ENCODE data around the gene STOX2. TPM values are rescaled to one million over a fixed set of nuclear protein-coding genes. Genes with fewer than 3 reads are reported as not detected.
A peak's percentile ranks its signal among the peaks of the same experiment; 100 is the strongest.

The STOX2 gene
- total and polyA plus RNA-seq, 10 donors = 0.53 to 42.8 (median 28.6) TPM

- DNase-seq = no peak
- H3K9me3 ChIP-seq = peaks cover 3 to 17% (median 13%) of the 10 kb centered on the region in 8 donors
- H3K36me3 ChIP-seq = no peaks in the 10 kb centered on the region
- intact Hi-C loops (cut with DNase I; ENCODE audit: low total_unique reads) = no loop called here
- 83 to 93% (median 86%) methylated on average over 4 of the region's 4 CpGs for WGBS, 5 donors
- no peaks in the 10 kb centered on the region for H3K27me3 ChIP-seq (replicated peaks in 1 of 7)
- H3K4me3 ChIP-seq = no peak overlapping the region
- H3K27ac ChIP-seq = no peak overlapping the region
- TF ChIP-seq POLR2A (IDR thresholded peaks at IDR 0.05) (no peak), CTCF (IDR thresholded peaks at IDR 0.05 in 8 of 11, conservative IDR thresholded peaks at IDR 0.05 in 3 of 11) (no peak), POLR2AphosphoS5 (IDR thresholded peaks at IDR 0.05) (no peak)
- peaks cover 0 to 19% (median 4%) of the 10 kb centered on the region in 6 donors for H3K4me1 ChIP-seq
These were observed 64.5 kb downstream of the STOX2 start for GRCh38 chr4:183969596-183969995.

GRCh38 chr4:183971929-183972490, 66.9 kb downstream of the STOX2 start:
- DNase-seq = no peak
- TF ChIP-seq POLR2AphosphoS5 (IDR thresholded peaks at IDR 0.05) (peak in 1 of 3 donors; percentile 38), CTCF (IDR thresholded peaks at IDR 0.05 in 8 of 11, conservative IDR thresholded peaks at IDR 0.05 in 3 of 11) (no peak), POLR2A (IDR thresholded peaks at IDR 0.05) (no peak)

GRCh38 chr4:183977707-183978106, 72.6 kb downstream of the STOX2 start:
- TF ChIP-seq POLR2AphosphoS5 (IDR thresholded peaks at IDR 0.05) (no peak), POLR2A (IDR thresholded peaks at IDR 0.05) (no peak), CTCF (IDR thresholded peaks at IDR 0.05 in 8 of 11, conservative IDR thresholded peaks at IDR 0.05 in 3 of 11) (no peak)
- no peaks in the 10 kb centered on the region for H3K4me1 ChIP-seq
- DNase-seq = no peak
- H3K27ac ChIP-seq = no peak overlapping the region
- intact Hi-C loops (cut with DNase I; ENCODE audit: low total_unique reads) = no loop called here
- no peaks in the 10 kb centered on the region for H3K36me3 ChIP-seq
- H3K9me3 ChIP-seq = peaks cover 3 to 40% (median 25%) of the 10 kb centered on the region in 8 donors
- H3K4me3 ChIP-seq = no peak overlapping the region
- no peaks in the 10 kb centered on the region for H3K27me3 ChIP-seq (replicated peaks in 1 of 7)

More at GRCh38 chr4:183971929-183972490, 66.9 kb downstream of the STOX2 start:
- WGBS, 5 donors = 29 to 50% (median 38%) methylated on average over 9 of the region's 9 CpGs
- no peaks in the 10 kb centered on the region for H3K36me3 ChIP-seq
- no peak overlapping the region for H3K27ac ChIP-seq
- peaks cover 3 to 39% (median 24%) of the 10 kb centered on the region in 8 donors for H3K9me3 ChIP-seq
- peaks cover 0 to 14% (median 3%) of the 10 kb centered on the region in 6 donors for H3K4me1 ChIP-seq
- H3K4me3 ChIP-seq = no peak overlapping the region
- H3K27me3 ChIP-seq (replicated peaks in 1 of 7) = no peaks in the 10 kb centered on the region
- intact Hi-C loops (cut with DNase I; ENCODE audit: low total_unique reads) = no loop called here

DNA sequence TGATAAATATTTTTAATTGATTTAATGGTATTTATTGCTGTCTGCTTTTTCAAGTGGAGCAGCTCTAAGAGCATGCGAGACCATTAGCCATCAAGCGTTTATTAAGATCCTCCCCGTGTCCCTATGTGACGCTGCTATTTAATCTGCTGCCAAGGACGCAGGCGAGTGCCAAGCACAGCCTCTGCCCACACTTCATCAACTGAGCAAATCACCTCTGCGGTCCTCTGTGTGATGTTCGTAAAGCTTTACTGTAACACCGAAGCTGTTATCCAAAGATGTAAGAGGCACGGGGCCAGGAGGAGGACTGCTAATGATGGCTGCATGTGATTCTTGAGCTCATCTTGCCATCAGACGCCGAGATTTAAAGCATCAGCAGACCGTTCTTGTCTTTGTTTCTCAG, 79.5 kb downstream of the STOX2 start:
- intact Hi-C loops (cut with DNase I; ENCODE audit: low total_unique reads) = no loop called here
- no peaks in the 10 kb centered on the region for H3K9me3 ChIP-seq
- WGBS, 5 donors = 91 to 97% (median 94%) methylated on average over 13 of the region's 13 CpGs
- TF ChIP-seq CTCF (IDR thresholded peaks at IDR 0.05 in 8 of 11, conservative IDR thresholded peaks at IDR 0.05 in 3 of 11) (no peak), POLR2AphosphoS5 (IDR thresholded peaks at IDR 0.05) (no peak), POLR2A (IDR thresholded peaks at IDR 0.05) (no peak)
- DNase-seq = no peak
- H3K27me3 ChIP-seq (replicated peaks in 1 of 7) = no peaks in the 10 kb centered on the region
- H3K4me3 ChIP-seq = no peak overlapping the region
- H3K4me1 ChIP-seq = peaks cover 0 to 23% (median 9%) of the 10 kb centered on the region in 6 donors
- H3K36me3 ChIP-seq = no peaks in the 10 kb centered on the region
- no peak overlapping the region for H3K27ac ChIP-seq
